ENCODE results near the gene PRSS33. TPM values are rescaled to one million over a fixed set of nuclear protein-coding genes. Genes with fewer than 3 reads are reported as not detected.

Gene PRSS33
- total RNA-seq, 2 donors from 2014 or later: not detected

Other genes with a start within 250 kb of the PRSS33 start
- gene PDPK1, start 249.5 kb downstream of the PRSS33 start, total RNA-seq: 10 to 100 TPM; 32.6 to 39.4 TPM
- gene KCTD5, start 105.0 kb downstream of the PRSS33 start, total RNA-seq: 10 to 100 TPM; 11.6 to 15.2 TPM
- gene PRSS27, start 67.3 kb downstream of the PRSS33 start, total RNA-seq: under 1 TPM; 0.44 to 0.65 TPM
- 100 to 1,000 TPM; 266 to 321 TPM for gene SRRM2, start 34.9 kb downstream of the PRSS33 start, total RNA-seq
- 100 to 1,000 TPM; 262 to 270 TPM for gene ELOB, start 10.3 kb downstream of the PRSS33 start, total RNA-seq
- gene PRSS41, start 10.9 kb upstream of the PRSS33 start, total RNA-seq: not detected
- gene PRSS21, start 29.7 kb upstream of the PRSS33 start, total RNA-seq: not detected
- gene ZG16B, start 42.7 kb upstream of the PRSS33 start, total RNA-seq: under 1 TPM in 1 of 2 donors, not detected in 1; 0.27 TPM
- gene PRSS22, start 70.6 kb upstream of the PRSS33 start, total RNA-seq: not detected
- gene FLYWCH2, start 95.7 kb upstream of the PRSS33 start, total RNA-seq: 10 to 100 TPM; 27.1 to 29.1 TPM
- 10 to 100 TPM; 31.4 to 35.1 TPM for gene FLYWCH1, start 124.4 kb upstream of the PRSS33 start, total RNA-seq
- not detected for gene KREMEN2, start 176.7 kb upstream of the PRSS33 start, total RNA-seq
- 10 to 100 TPM in 1 of 2 donors, 1 to 10 TPM in 1; 5.8 to 10.1 TPM for gene PAQR4, start 181.8 kb upstream of the PRSS33 start, total RNA-seq
- gene PKMYT1, start 192.9 kb upstream of the PRSS33 start, total RNA-seq: 1 to 10 TPM in 1 of 2 donors, under 1 TPM in 1; 0.97 to 2.9 TPM
- gene CLDN9, start 225.4 kb upstream of the PRSS33 start, total RNA-seq: under 1 TPM; 0.24 TPM
- gene CLDN6, start 230.6 kb upstream of the PRSS33 start, total RNA-seq: not detected
- gene TNFRSF12A, start 232.8 kb upstream of the PRSS33 start, total RNA-seq: 10 to 100 TPM; 24.3 to 72.4 TPM
- gene HCFC1R1, start 236.4 kb upstream of the PRSS33 start, total RNA-seq: 10 to 100 TPM; 28.4 to 46.1 TPM
- gene THOC6, start 236.5 kb upstream of the PRSS33 start, total RNA-seq: 10 to 100 TPM; 11.8 to 18.2 TPM
- gene BICDL2, start 249.4 kb upstream of the PRSS33 start, total RNA-seq: not detected